MCF 10A (cell line): Measurements from ENCODE around the gene XYLT2. TPM values are rescaled to one million over a fixed set of nuclear protein-coding genes. Genes with fewer than 3 reads are reported as not detected.

Experiments
- BruUV-seq: library from RNA; stranded (reverse); fragments of 400-500 nt; replicated peaks from 2 replicates; lab custom pipeline; 2021; lab: Mats Ljungman, UMichigan
- CTCF ChIA-PET: fragments of 300-600 bp; sonication (Branson Sonifier 250); formaldehyde crosslinking; extraction: SDS; loops from one replicate; lab custom pipeline; 2021; ENCODE audit warnings: antibody characterized with exemption, inconsistent platforms; lab: Yijun Ruan, JAX
- POLR2A ChIA-PET: fragments of 300-600, 350-650 bp; sonication (Branson Sonifier 250); formaldehyde crosslinking; extraction: SDS; loops from one replicate; lab custom pipeline; 2020; ENCODE audit warnings: antibody characterized with exemption, inconsistent platforms; lab: Yijun Ruan, JAX
- DNase-seq: peaks from one replicate; pipeline ENCODE4 v3.0.0-alpha.2; 2018; ENCODE audit not compliant: unreplicated experiment
- H3K27ac Mint-ChIP-seq: one replicate; pipeline ENCODE4 v1.8.0; 2022; ENCODE audit warnings: mild to moderate bottlenecking, low read depth, mixed read lengths; ENCODE audit not compliant: unreplicated experiment
- H3K27me3 Mint-ChIP-seq: one replicate; pipeline ENCODE4 v1.8.0; 2022; ENCODE audit warnings: mixed read lengths; ENCODE audit not compliant: insufficient read depth, unreplicated experiment
- H3K36me3 Mint-ChIP-seq: one replicate; pipeline ENCODE4 v1.8.0; 2022; ENCODE audit warnings: mild to moderate bottlenecking, moderate library complexity, mixed read lengths; ENCODE audit not compliant: insufficient read depth, unreplicated experiment
- H3K4me1 Mint-ChIP-seq: one replicate; pipeline ENCODE4 v1.8.0; 2022; ENCODE audit warnings: mixed read lengths; ENCODE audit not compliant: insufficient read depth, unreplicated experiment
- H3K4me3 Mint-ChIP-seq: one replicate; pipeline ENCODE4 v1.8.0; 2022; ENCODE audit warnings: mild to moderate bottlenecking, moderate library complexity, mixed read lengths; ENCODE audit not compliant: unreplicated experiment
- H3K9me3 Mint-ChIP-seq: one replicate; pipeline ENCODE4 v1.8.0; 2022; ENCODE audit warnings: mixed read lengths; ENCODE audit not compliant: unreplicated experiment
- CTCF ChIP-seq: fragments of 200-600 bp; IDR thresholded peaks from one replicate; pipeline ENCODE4 v1.8.0; 2022; ENCODE audit warnings: antibody characterized with exemption, mild to moderate bottlenecking; ENCODE audit not compliant: unreplicated experiment
- intact Hi-C: fragments of 100-400 bp; cut with micrococcal nuclease; formaldehyde crosslinking; loops from 2 replicates; pipeline ENCODE4 v1.14.1; 2022
- total RNA-seq: library from RNA; stranded (reverse); gene quantifications from 2 replicates; pipeline ENCODE4 v1.2.3, GENCODE V29; 2022

Gene XYLT2
- total RNA-seq, 1 experiment from 2014 or later = 9.6 TPM

- no peaks in the 10 kb centered on the region for H3K9me3 Mint-ChIP-seq
- H3K27ac Mint-ChIP-seq = peak overlapping the region; percentile 90
- H3K36me3 Mint-ChIP-seq = no peaks in the 10 kb centered on the region
- no peak for TF ChIP-seq CTCF
- no TSS peak for BruUV-seq
- POLR2A ChIA-PET = interaction anchor here (0.6 to 2.9 kb wide), 16 partner anchors 9 to 168 kb away, joined by 3 to 15 read pairs (median 4); partner anchors contain the start of genes EME1, LRRC59, MRPL27 and RSAD1
- intact Hi-C loops = no loop called here
- CTCF ChIA-PET = interaction anchor here (0.5 to 2.0 kb wide), 2 partner anchors 16 to 285 kb away, joined by 3 to 7 read pairs; no protein-coding TSS in a partner anchor
- peak overlapping the region; percentile 88 for H3K4me3 Mint-ChIP-seq
- DNase-seq = peak; percentile 47
- H3K4me1 Mint-ChIP-seq = peaks cover 15% of the 10 kb centered on the region
- H3K27me3 Mint-ChIP-seq = no peaks in the 10 kb centered on the region
Measured at GRCh38 chr17:50346313-50347116, 589 bp downstream of the XYLT2 start.

GRCh38 chr17:50347117-50347893 lies 1.4 kb downstream of the XYLT2 start:
- H3K4me1 Mint-ChIP-seq = peaks cover 22% of the 10 kb centered on the region
- intact Hi-C loops = no loop called here
- CTCF ChIA-PET = interaction anchor here (0.6 to 2.0 kb wide), 6 partner anchors 14 to 435 kb away, joined by 3 to 7 read pairs (median 3); no protein-coding TSS in a partner anchor
- no peak for TF ChIP-seq CTCF
- POLR2A ChIA-PET = interaction anchor here (0.5 to 2.9 kb wide), 15 partner anchors 8 to 169 kb away, joined by 3 to 15 read pairs (median 4); partner anchors contain the start of genes EME1, LRRC59, MRPL27 and RSAD1
- H3K36me3 Mint-ChIP-seq = no peaks in the 10 kb centered on the region
- no peak for DNase-seq
- H3K9me3 Mint-ChIP-seq = no peaks in the 10 kb centered on the region
- H3K27me3 Mint-ChIP-seq = no peaks in the 10 kb centered on the region
- H3K4me3 Mint-ChIP-seq = peak overlapping the region; percentile 88
- BruUV-seq = no TSS peak
- peak overlapping the region; percentile 90 for H3K27ac Mint-ChIP-seq

GRCh38 chr17:50347894-50348291 lies 2.0 kb downstream of the XYLT2 start:
- DNase-seq = no peak
- peaks cover 22% of the 10 kb centered on the region for H3K4me1 Mint-ChIP-seq
- no TSS peak for BruUV-seq
- intact Hi-C loops = no loop called here
- H3K36me3 Mint-ChIP-seq = no peaks in the 10 kb centered on the region
- POLR2A ChIA-PET = interaction anchor here (0.6 to 2.9 kb wide), 6 partner anchors 8 to 131 kb away, joined by 3 to 14 read pairs (median 6); partner anchors contain the start of genes LRRC59 and RSAD1
- no peaks in the 10 kb centered on the region for H3K27me3 Mint-ChIP-seq
- H3K9me3 Mint-ChIP-seq = no peaks in the 10 kb centered on the region
- H3K4me3 Mint-ChIP-seq = peak overlapping the region; percentile 88
- no peak for TF ChIP-seq CTCF
- peak overlapping the region; percentile 59 for H3K27ac Mint-ChIP-seq
- CTCF ChIA-PET = interaction anchor here (0.6 to 2.0 kb wide), 8 partner anchors 13 to 435 kb away, joined by 3 to 10 read pairs (median 4); no protein-coding TSS in a partner anchor
